Chondrocyte (in vitro differentiated cells): ENCODE results near the gene CTDNEP1. TPM values are rescaled to one million over a fixed set of nuclear protein-coding genes. Genes with fewer than 3 reads are reported as not detected.

Experiments used
- DNase-seq: peaks from one replicate; pipeline ENCODE4 v3.0.0; 2021; ENCODE audit warnings: mixed read lengths, low spot score
- H3K27ac Mint-ChIP-seq: one replicate; pipeline ENCODE4 v1.8.0; 2021; ENCODE audit warnings: mild to moderate bottlenecking, moderate library complexity, mixed read lengths; ENCODE audit not compliant: unreplicated experiment
- H3K27me3 Mint-ChIP-seq: 2 replicates; pipeline ENCODE4 v1.8.0; 2021; ENCODE audit warnings: low read depth, mixed read lengths
- H3K36me3 Mint-ChIP-seq: 2 replicates; pipeline ENCODE4 v1.8.0; 2021; ENCODE audit warnings: low read depth, mixed read lengths
- H3K4me1 Mint-ChIP-seq: 2 replicates; pipeline ENCODE4 v1.8.0; 2021; ENCODE audit warnings: low read depth, mild to moderate bottlenecking, mixed read lengths
- H3K4me3 Mint-ChIP-seq: one replicate; pipeline ENCODE4 v1.8.0; 2021; ENCODE audit warnings: mild to moderate bottlenecking, moderate library complexity, mixed read lengths; ENCODE audit not compliant: unreplicated experiment
- H3K9me3 Mint-ChIP-seq: 2 replicates; pipeline ENCODE4 v1.8.0; 2021; ENCODE audit warnings: low read depth, mixed read lengths
- CTCF ChIP-seq: fragments of 200-600 bp; sonication (generic); IDR thresholded peaks from 2 replicates; pipeline ENCODE4 v1.5.0; 2021; ENCODE audit warnings: antibody characterized with exemption, mild to moderate bottlenecking, moderate library complexity
- total RNA-seq: library from RNA; stranded (reverse); gene quantifications from 3 replicates; pipeline ENCODE4 v1.2.1, GENCODE V29; 2021

Gene CTDNEP1
- total RNA-seq, 1 donor from 2014 or later = 105 TPM

- DNase-seq = no peak
- TF ChIP-seq CTCF = no peak
- Mint-ChIP-seq H3K9me3 (no peaks in the 10 kb centered on the region), H3K4me1 (peaks cover 20% of the 10 kb centered on the region), H3K4me3 (no peak overlapping the region), H3K27ac (peak overlapping the region; percentile 61), H3K27me3 (no peaks in the 10 kb centered on the region), H3K36me3 (peaks cover 10% of the 10 kb centered on the region)
Observed at GRCh38 chr17:7207120-7208001, 44.2 kb downstream of the CTDNEP1 start.

GRCh38 chr17:7205561-7205960 lies 46.0 kb downstream of the CTDNEP1 start:
- H3K4me1 Mint-ChIP-seq = peaks cover 18% of the 10 kb centered on the region
- H3K9me3 Mint-ChIP-seq = no peaks in the 10 kb centered on the region
- H3K27ac Mint-ChIP-seq = peak overlapping the region; percentile 70
- H3K36me3 Mint-ChIP-seq = peaks cover 11% of the 10 kb centered on the region
- no peak for DNase-seq
- no peak for TF ChIP-seq CTCF
- H3K4me3 Mint-ChIP-seq = peak overlapping the region; percentile 66
- H3K27me3 Mint-ChIP-seq = no peaks in the 10 kb centered on the region

- Mint-ChIP-seq H3K4me3 (peak overlapping the region; percentile 66), H3K27ac (peak overlapping the region; percentile 70), H3K9me3 (no peaks in the 10 kb centered on the region), H3K27me3 (no peaks in the 10 kb centered on the region), H3K4me1 (peaks cover 18% of the 10 kb centered on the region), H3K36me3 (peaks cover 11% of the 10 kb centered on the region)
- no peak for DNase-seq
- TF ChIP-seq CTCF = no peak
Observed at GRCh38 chr17:7204828-7205461, 46.6 kb downstream of the CTDNEP1 start.

GRCh38 chr17:7204336-7204735 lies 47.2 kb downstream of the CTDNEP1 start:
- peak overlapping the region; percentile 32 for H3K27ac Mint-ChIP-seq
- peaks cover 18% of the 10 kb centered on the region for H3K4me1 Mint-ChIP-seq
- no peaks in the 10 kb centered on the region for H3K9me3 Mint-ChIP-seq
- H3K27me3 Mint-ChIP-seq = no peaks in the 10 kb centered on the region
- H3K4me3 Mint-ChIP-seq = peak overlapping the region; percentile 66
- TF ChIP-seq CTCF = no peak
- DNase-seq = no peak
- peaks cover 11% of the 10 kb centered on the region for H3K36me3 Mint-ChIP-seq

GRCh38 chr17:7203391-7203790 lies 48.1 kb downstream of the CTDNEP1 start:
- Mint-ChIP-seq H3K36me3 (peaks cover 11% of the 10 kb centered on the region), H3K4me1 (peaks cover 18% of the 10 kb centered on the region), H3K27me3 (no peaks in the 10 kb centered on the region), H3K9me3 (no peaks in the 10 kb centered on the region), H3K27ac (no peak overlapping the region), H3K4me3 (no peak overlapping the region)
- no peak for TF ChIP-seq CTCF
- no peak for DNase-seq
